Glutamatergic neuron (in vitro differentiated cells): ENCODE results near the gene MISP. TPM values are rescaled to one million over a fixed set of nuclear protein-coding genes. Genes with fewer than 3 reads are reported as not detected.

Experiments used
- DNase-seq: peaks from one replicate; pipeline ENCODE4 v3.0.0; 2022
- H3K27ac Mint-ChIP-seq: one replicate; pipeline ENCODE4 v1.8.0; 2020; ENCODE audit warnings: mild to moderate bottlenecking, mixed read lengths, inconsistent platforms; ENCODE audit not compliant: unreplicated experiment
- H3K27me3 Mint-ChIP-seq: one replicate; pipeline ENCODE4 v1.8.0; 2020; ENCODE audit warnings: mild to moderate bottlenecking, moderate library complexity, mixed read lengths, inconsistent platforms; ENCODE audit not compliant: unreplicated experiment
- H3K36me3 Mint-ChIP-seq: one replicate; pipeline ENCODE4 v1.8.0; 2020; ENCODE audit warnings: mild to moderate bottlenecking, mixed read lengths, inconsistent platforms; ENCODE audit not compliant: unreplicated experiment
- H3K4me1 Mint-ChIP-seq: one replicate; pipeline ENCODE4 v1.8.0; 2020; ENCODE audit warnings: mild to moderate bottlenecking, low read depth, mixed read lengths, inconsistent platforms; ENCODE audit not compliant: unreplicated experiment
- H3K4me3 Mint-ChIP-seq: one replicate; pipeline ENCODE4 v1.8.0; 2020; ENCODE audit warnings: mild to moderate bottlenecking, mixed read lengths, inconsistent platforms; ENCODE audit not compliant: unreplicated experiment
- H3K9me3 Mint-ChIP-seq: one replicate; pipeline ENCODE4 v1.8.0; 2020; ENCODE audit warnings: mild to moderate bottlenecking, moderate library complexity, mixed read lengths, inconsistent platforms; ENCODE audit not compliant: unreplicated experiment
- total RNA-seq: library from RNA; stranded (reverse); fragmentation: NEBNext Ultra II Directional; extraction: Animal tissue kit (Norgen Biotek cat#: 25700); gene quantifications from one replicate; pipeline ENCODE4 v1.2.1, GENCODE V29; 2021; ENCODE audit not compliant: unreplicated experiment
- TF ChIP-seq, protein P1 (sequence below): fragments of 200-600 bp; sonication (generic); IDR thresholded peaks from one replicate; pipeline ENCODE4 v1.5.0; 2021; ENCODE audit not compliant: partially characterized antibody, unreplicated experiment

MISP gene
- total RNA-seq, 1 donor from 2014 or later: 1.1 TPM

- TF ChIP-seq, protein P1, sequence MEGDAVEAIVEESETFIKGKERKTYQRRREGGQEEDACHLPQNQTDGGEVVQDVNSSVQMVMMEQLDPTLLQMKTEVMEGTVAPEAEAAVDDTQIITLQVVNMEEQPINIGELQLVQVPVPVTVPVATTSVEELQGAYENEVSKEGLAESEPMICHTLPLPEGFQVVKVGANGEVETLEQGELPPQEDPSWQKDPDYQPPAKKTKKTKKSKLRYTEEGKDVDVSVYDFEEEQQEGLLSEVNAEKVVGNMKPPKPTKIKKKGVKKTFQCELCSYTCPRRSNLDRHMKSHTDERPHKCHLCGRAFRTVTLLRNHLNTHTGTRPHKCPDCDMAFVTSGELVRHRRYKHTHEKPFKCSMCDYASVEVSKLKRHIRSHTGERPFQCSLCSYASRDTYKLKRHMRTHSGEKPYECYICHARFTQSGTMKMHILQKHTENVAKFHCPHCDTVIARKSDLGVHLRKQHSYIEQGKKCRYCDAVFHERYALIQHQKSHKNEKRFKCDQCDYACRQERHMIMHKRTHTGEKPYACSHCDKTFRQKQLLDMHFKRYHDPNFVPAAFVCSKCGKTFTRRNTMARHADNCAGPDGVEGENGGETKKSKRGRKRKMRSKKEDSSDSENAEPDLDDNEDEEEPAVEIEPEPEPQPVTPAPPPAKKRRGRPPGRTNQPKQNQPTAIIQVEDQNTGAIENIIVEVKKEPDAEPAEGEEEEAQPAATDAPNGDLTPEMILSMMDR: no peak
- no peaks in the 10 kb centered on the region for H3K4me1 Mint-ChIP-seq
- H3K27ac Mint-ChIP-seq: no peak overlapping the region
- no peak for DNase-seq
- H3K36me3 Mint-ChIP-seq: peaks cover 4% of the 10 kb centered on the region
- H3K27me3 Mint-ChIP-seq: peaks cover 10% of the 10 kb centered on the region
- peaks cover 9% of the 10 kb centered on the region for H3K9me3 Mint-ChIP-seq
- no peak overlapping the region for H3K4me3 Mint-ChIP-seq
These were observed 12.3 kb downstream of the MISP start for GRCh38 chr19:763181-763580.

GRCh38 chr19:763869-764268, 13.0 kb downstream of the MISP start:
- no peak overlapping the region for H3K27ac Mint-ChIP-seq
- peaks cover 4% of the 10 kb centered on the region for H3K36me3 Mint-ChIP-seq
- no peaks in the 10 kb centered on the region for H3K4me1 Mint-ChIP-seq
- H3K9me3 Mint-ChIP-seq: peaks cover 6% of the 10 kb centered on the region
- TF ChIP-seq, protein P1: no peak
- no peak for DNase-seq
- H3K27me3 Mint-ChIP-seq: peaks cover 8% of the 10 kb centered on the region
- H3K4me3 Mint-ChIP-seq: no peak overlapping the region

- peaks cover 6% of the 10 kb centered on the region for H3K9me3 Mint-ChIP-seq
- no peak for DNase-seq
- no peak overlapping the region for H3K4me3 Mint-ChIP-seq
- no peak overlapping the region for H3K27ac Mint-ChIP-seq
- TF ChIP-seq, protein P1: no peak
- no peaks in the 10 kb centered on the region for H3K4me1 Mint-ChIP-seq
- peaks cover 6% of the 10 kb centered on the region for H3K27me3 Mint-ChIP-seq
- H3K36me3 Mint-ChIP-seq: peaks cover 4% of the 10 kb centered on the region
These were observed 13.4 kb downstream of the MISP start for GRCh38 chr19:764301-764700.

GRCh38 chr19:765179-765738, 14.3 kb downstream of the MISP start:
- Mint-ChIP-seq H3K9me3 (peaks cover 4% of the 10 kb centered on the region), H3K4me3 (no peak overlapping the region), H3K27me3 (no peaks in the 10 kb centered on the region), H3K4me1 (no peaks in the 10 kb centered on the region), H3K36me3 (no peaks in the 10 kb centered on the region), H3K27ac (no peak overlapping the region)
- TF ChIP-seq, protein P1: no peak
- no peak for DNase-seq

DNA sequence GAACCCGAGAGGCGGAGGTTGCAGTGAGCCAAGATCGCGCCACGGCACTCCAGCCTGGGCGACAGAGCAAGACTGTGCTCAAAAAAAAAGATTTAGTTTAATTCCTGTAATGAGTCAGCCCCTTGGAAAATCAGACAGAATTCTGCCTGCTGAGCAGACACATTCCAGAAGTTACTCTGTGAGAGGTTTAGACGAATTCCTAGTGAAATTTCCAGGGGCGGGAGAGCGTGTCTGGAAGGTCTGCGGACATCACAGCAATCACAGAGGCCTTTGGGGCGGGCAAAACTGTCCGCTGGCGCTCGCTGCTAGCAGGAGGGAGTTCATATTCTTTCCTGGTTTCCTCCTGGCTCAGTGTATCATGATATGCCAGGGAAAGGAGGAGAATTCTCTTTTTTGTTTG, 17.5 kb downstream of the MISP start:
- peaks cover 4% of the 10 kb centered on the region for H3K9me3 Mint-ChIP-seq
- TF ChIP-seq, protein P1: no peak
- H3K27ac Mint-ChIP-seq: no peak overlapping the region
- no peak overlapping the region for H3K4me3 Mint-ChIP-seq
- H3K4me1 Mint-ChIP-seq: no peaks in the 10 kb centered on the region
- no peak for DNase-seq
- no peaks in the 10 kb centered on the region for H3K36me3 Mint-ChIP-seq
- H3K27me3 Mint-ChIP-seq: no peaks in the 10 kb centered on the region
